Mucosa of stomach (tissue), 1 donor: ENCODE measurements around the gene SSC5D.

Experiments used
- H3K27me3 ChIP-seq: one replicate; pipeline ENCODE4 v1.7.0; 2013; ENCODE audit warnings: mild to moderate bottlenecking, low read length; ENCODE audit not compliant: control insufficient read depth, insufficient read depth
- H3K36me3 ChIP-seq: one replicate; pipeline ENCODE4 v1.7.0; 2013; ENCODE audit warnings: low read length; ENCODE audit not compliant: control insufficient read depth, insufficient read depth
- H3K4me1 ChIP-seq: one replicate; pipeline ENCODE4 v1.7.0; 2013; ENCODE audit warnings: mild to moderate bottlenecking, low read length; ENCODE audit not compliant: control insufficient read depth, insufficient read depth
- H3K4me3 ChIP-seq: one replicate; pipeline ENCODE4 v1.7.0; 2013; ENCODE audit warnings: low read length
- H3K9ac ChIP-seq: one replicate; pipeline ENCODE4 v1.7.0; 2013; ENCODE audit warnings: mild to moderate bottlenecking, low read length, moderate library complexity
- H3K9me3 ChIP-seq: one replicate; pipeline ENCODE4 v1.7.0; 2013; ENCODE audit warnings: mild to moderate bottlenecking, low read length, moderate library complexity; ENCODE audit not compliant: control insufficient read depth
- donor health status: Pancreatic carcinoma.

Gene SSC5D

GRCh38 chr19:55487924-55488687, at the start of gene SSC5D:
SSC5D (plus strand) TSS chr19:55488436; CDS start chr19:55488590, 154 bp downstream.
- no peaks in the 10 kb centered on the region for H3K36me3 ChIP-seq
- H3K9ac ChIP-seq: no peak within 1 kb of the TSS
- H3K4me1 ChIP-seq: peaks cover 36% of the 10 kb centered on the region
- H3K9me3 ChIP-seq: no peaks in the 10 kb centered on the region
- H3K4me3 ChIP-seq: no peak within 1 kb of the TSS
- peaks cover 8% of the 10 kb centered on the region for H3K27me3 ChIP-seq

GRCh38 chr19:55439052-55439451, 49.2 kb upstream of the SSC5D start:
- Histone ChIP-seq H3K36me3 (no peaks in the 10 kb centered on the region), H3K27me3 (peaks cover 66% of the 10 kb centered on the region), H3K9ac (no peak overlapping the region), H3K9me3 (no peaks in the 10 kb centered on the region), H3K4me1 (peaks cover 12% of the 10 kb centered on the region), H3K4me3 (no peak overlapping the region)

GRCh38 chr19:55440411-55441105, 47.7 kb upstream of the SSC5D start:
- Histone ChIP-seq H3K4me1 (peaks cover 12% of the 10 kb centered on the region), H3K9ac (no peak overlapping the region), H3K4me3 (no peak overlapping the region), H3K9me3 (no peaks in the 10 kb centered on the region), H3K36me3 (no peaks in the 10 kb centered on the region), H3K27me3 (peaks cover 71% of the 10 kb centered on the region)

- Histone ChIP-seq H3K27me3 (peaks cover 71% of the 10 kb centered on the region), H3K4me3 (no peak overlapping the region), H3K4me1 (peaks cover 12% of the 10 kb centered on the region), H3K9ac (no peak overlapping the region), H3K9me3 (no peaks in the 10 kb centered on the region), H3K36me3 (no peaks in the 10 kb centered on the region)
Observed at GRCh38 chr19:55441319-55441691, 46.9 kb upstream of the SSC5D start.

GRCh38 chr19:55441692-55442321, 46.4 kb upstream of the SSC5D start:
- Histone ChIP-seq H3K9me3 (no peaks in the 10 kb centered on the region), H3K4me1 (peaks cover 12% of the 10 kb centered on the region), H3K9ac (no peak overlapping the region), H3K27me3 (peaks cover 71% of the 10 kb centered on the region), H3K36me3 (no peaks in the 10 kb centered on the region), H3K4me3 (no peak overlapping the region)

- H3K36me3 ChIP-seq: no peaks in the 10 kb centered on the region
- H3K27me3 ChIP-seq: peaks cover 70% of the 10 kb centered on the region
- H3K4me1 ChIP-seq: peaks cover 12% of the 10 kb centered on the region
- no peaks in the 10 kb centered on the region for H3K9me3 ChIP-seq
- H3K9ac ChIP-seq: no peak overlapping the region
- H3K4me3 ChIP-seq: no peak overlapping the region
Observed at GRCh38 chr19:55442372-55442961, 45.8 kb upstream of the SSC5D start.

GRCh38 chr19:55443045-55443823, 45.0 kb upstream of the SSC5D start, which contains the start of gene SHISA7:
SHISA7 (minus strand) TSS chr19:55443300; CDS start chr19:55442863, 437 bp downstream.
- Histone ChIP-seq H3K4me1 (peaks cover 12% of the 10 kb centered on the region), H3K36me3 (no peaks in the 10 kb centered on the region), H3K4me3 (no peak within 1 kb of the TSS), H3K9ac (no peak within 1 kb of the TSS), H3K9me3 (no peaks in the 10 kb centered on the region), H3K27me3 (peaks cover 70% of the 10 kb centered on the region)

GRCh38 chr19:55443824-55444480, 44.3 kb upstream of the SSC5D start:
- Histone ChIP-seq H3K36me3 (no peaks in the 10 kb centered on the region), H3K9me3 (no peaks in the 10 kb centered on the region), H3K27me3 (peaks cover 69% of the 10 kb centered on the region), H3K9ac (no peak overlapping the region), H3K4me1 (peaks cover 12% of the 10 kb centered on the region), H3K4me3 (no peak overlapping the region)

GRCh38 chr19:55444646-55445045, 43.6 kb upstream of the SSC5D start:
- Histone ChIP-seq H3K27me3 (peaks cover 67% of the 10 kb centered on the region), H3K9me3 (no peaks in the 10 kb centered on the region), H3K36me3 (no peaks in the 10 kb centered on the region), H3K4me1 (peaks cover 12% of the 10 kb centered on the region), H3K4me3 (no peak overlapping the region), H3K9ac (no peak overlapping the region)

- Histone ChIP-seq H3K36me3 (no peaks in the 10 kb centered on the region), H3K9me3 (no peaks in the 10 kb centered on the region), H3K4me1 (peaks cover 10% of the 10 kb centered on the region), H3K9ac (no peak overlapping the region), H3K4me3 (no peak overlapping the region), H3K27me3 (peaks cover 67% of the 10 kb centered on the region)
Observed at GRCh38 chr19:55446060-55446459, 42.2 kb upstream of the SSC5D start.
